ENCODE measurements around the gene UBXN6. TPM values are rescaled to one million over a fixed set of nuclear protein-coding genes. Genes with fewer than 3 reads are reported as not detected.

UBXN6 gene
- total RNA-seq, 1 donor from 2014 or later: 127 TPM

DNA sequence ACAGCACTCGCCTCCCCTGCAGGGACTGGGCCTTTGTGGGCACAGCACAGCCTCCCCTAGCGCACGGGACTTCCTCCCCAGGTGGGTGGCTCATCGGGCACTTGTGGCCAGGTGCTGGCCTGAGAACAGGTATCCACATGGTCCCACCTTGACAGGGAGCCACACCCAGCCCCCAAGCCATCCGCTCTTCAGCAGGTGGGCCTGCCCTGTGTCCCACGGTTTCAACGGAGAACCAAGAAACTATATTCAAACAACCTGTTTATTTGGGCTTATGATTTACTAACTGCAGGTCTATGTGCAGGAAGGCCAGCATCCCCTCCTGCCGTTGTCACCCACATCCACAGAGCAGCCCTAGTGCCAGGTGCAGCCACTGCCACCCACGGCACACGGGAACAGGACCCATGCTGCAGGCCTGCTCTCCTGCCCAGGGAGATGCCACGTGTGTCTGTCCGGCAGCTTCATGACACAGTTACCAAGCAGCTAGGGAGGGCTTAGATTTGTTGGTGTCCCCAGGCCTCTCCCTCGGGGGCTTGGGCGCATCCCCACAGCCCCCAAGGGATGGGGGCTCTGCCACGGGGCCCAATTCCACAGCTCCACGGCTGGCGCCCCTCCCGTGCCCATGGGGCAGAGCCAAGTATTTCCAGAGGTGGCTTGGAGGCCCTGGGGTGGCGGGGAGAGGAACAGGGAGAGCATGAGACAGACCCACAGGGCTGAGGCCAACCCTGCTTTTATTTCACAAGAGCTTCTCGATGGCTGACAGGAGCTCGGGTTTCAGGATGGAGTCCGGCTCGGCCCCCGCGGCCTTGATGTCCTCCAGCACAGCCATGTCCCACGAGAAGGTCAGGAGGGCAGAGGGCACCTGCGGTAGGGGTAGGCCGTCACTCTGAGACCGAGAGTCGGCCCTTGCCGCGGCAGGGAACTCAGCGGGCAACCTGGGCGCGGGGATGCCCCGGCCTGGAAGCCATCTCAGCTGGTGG is 12.5 kb downstream of the UBXN6 start:
- DNase-seq (no peak), ATAC-seq (no peak)
- intact Hi-C loops (cut with micrococcal nuclease): no loop called here

DNA sequence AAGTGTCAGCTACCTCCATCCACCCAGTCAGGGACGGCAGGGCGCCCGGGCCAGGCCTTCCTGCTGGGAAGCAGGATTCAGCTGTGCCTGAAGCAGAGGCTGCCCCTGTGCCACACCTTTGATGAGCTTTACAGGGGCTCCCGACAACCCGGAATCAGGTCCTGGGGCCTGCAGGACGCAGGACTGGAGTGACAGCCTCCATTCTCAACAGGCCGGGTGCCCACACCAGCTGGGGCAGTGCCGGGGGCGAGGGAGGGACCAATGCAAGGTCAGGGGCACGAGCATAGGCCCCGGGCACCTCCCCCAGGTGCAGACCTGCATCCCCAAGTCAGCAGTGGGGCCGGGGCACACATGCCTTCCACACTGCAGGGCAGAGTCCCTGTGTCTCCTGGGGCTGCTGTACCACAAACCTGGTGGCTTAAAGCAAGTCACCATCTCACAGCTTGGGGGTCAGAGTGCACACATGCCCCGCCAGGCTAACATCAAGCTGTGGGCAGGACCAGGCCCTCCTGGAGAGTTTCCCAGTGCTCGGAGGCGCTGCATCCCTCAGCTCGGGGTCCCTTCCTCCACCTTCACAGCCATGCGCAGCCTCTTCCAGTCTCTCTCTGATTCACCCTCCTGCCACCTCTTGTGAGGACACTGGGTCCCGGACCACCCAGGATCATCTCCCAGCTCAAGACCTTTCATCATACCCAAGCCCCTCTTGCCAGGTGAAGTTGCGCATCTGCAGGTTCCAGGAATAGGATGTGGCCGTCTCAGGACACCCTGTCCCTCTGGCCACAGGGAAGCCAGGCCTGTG is 13.4 kb downstream of the UBXN6 start:
- DNase-seq: no peak
- intact Hi-C loops (cut with micrococcal nuclease): no loop called here

GRCh38 chr19:4443188-4443587 is 14.4 kb downstream of the UBXN6 start:
- intact Hi-C loops (cut with micrococcal nuclease): no loop called here
- DNase-seq: no peak
- no peak for ATAC-seq

More for the DNA sequence above, 13.4 kb downstream of the UBXN6 start:
- no peak for ATAC-seq

GRCh38 chr19:4442819-4443146 is 14.8 kb downstream of the UBXN6 start:
- ATAC-seq: no peak
- intact Hi-C loops (cut with micrococcal nuclease): no loop called here
- no peak for DNase-seq

DNA sequence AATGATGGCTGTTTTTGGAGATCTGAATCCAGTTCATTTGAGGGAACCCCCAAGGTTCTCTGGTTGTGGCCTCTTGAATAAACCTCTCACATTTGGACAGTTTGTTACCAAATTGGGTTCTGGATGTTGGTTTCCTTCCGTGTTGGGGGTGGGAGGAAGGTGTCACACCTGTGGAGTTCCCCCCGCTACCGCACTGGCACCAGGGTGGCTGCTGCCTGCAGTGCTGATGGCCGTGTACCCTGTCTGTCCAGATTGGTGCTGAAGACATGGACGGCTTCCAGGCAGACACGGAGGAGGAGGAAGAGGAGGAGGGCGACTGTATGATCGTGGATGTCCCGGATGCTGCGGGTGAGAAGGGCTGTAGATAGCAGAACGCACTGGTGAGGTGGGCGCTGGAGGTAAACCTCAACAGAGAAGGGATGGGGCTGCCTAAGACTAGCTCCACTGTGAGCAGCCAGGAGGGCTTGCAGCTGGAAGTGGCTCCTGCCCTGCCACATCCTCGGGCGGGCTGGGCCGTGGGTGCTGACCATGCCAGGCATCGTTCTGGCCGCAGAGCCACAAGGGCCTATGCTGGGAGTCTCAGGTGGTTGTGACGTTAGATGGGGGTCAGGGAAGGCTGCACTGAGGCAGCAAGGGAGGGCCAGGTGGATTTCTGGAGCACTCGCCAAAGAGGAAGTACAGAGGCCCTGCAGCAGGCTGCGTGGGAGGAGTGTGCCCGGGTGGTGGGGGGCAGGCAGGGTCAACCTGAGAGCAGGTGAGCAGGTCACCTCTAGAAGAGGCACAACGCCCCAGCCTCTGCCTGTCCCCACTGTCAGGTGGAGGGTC is 15.4 kb downstream of the UBXN6 start:
- ATAC-seq: no peak
- no peak for DNase-seq
- intact Hi-C loops (cut with micrococcal nuclease): no loop called here

DNA sequence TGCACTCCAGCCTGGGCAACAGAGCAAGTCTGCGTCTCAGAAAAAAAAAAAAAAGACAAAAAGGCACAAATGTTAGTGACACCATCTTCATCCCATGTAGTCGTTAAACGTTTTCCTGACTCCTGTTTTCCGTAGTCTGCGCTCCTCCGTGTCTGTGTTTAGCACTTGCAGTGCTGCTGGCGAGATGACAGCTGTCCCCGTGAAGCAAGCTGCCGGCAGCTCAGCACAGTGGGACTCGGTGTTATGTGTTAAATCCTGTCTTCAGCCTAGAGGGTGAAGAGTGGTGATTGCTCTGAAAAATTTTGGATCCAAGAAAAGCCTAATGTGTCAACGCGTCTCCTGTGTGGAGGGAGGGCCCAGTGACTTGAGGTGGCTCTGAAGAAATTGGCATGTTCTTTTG is 18.4 kb downstream of the UBXN6 start:
- DNase-seq (no peak), ATAC-seq (no peak)
- intact Hi-C loops (cut with micrococcal nuclease): no loop called here

GRCh38 chr19:4437103-4437502 is 20.5 kb downstream of the UBXN6 start:
- ATAC-seq (no peak), DNase-seq (no peak)
- intact Hi-C loops (cut with micrococcal nuclease): no loop called here

GRCh38 chr19:4436231-4436630 is 21.4 kb downstream of the UBXN6 start:
- intact Hi-C loops (cut with micrococcal nuclease): no loop called here
- DNase-seq (no peak), ATAC-seq (no peak)

GRCh38 chr19:4434391-4434790 is 23.2 kb downstream of the UBXN6 start:
- intact Hi-C loops (cut with micrococcal nuclease): no loop called here
- DNase-seq (no peak), ATAC-seq (no peak)

GRCh38 chr19:4432918-4433506 is 24.6 kb downstream of the UBXN6 start:
- ATAC-seq (no peak), DNase-seq (no peak)
- intact Hi-C loops (cut with micrococcal nuclease): no loop called here

GRCh38 chr19:4431808-4432674 is 25.6 kb downstream of the UBXN6 start:
- ATAC-seq (peak; percentile 71), DNase-seq (peak; percentile 30)
- intact Hi-C loops (cut with micrococcal nuclease): no loop called here

DNA sequence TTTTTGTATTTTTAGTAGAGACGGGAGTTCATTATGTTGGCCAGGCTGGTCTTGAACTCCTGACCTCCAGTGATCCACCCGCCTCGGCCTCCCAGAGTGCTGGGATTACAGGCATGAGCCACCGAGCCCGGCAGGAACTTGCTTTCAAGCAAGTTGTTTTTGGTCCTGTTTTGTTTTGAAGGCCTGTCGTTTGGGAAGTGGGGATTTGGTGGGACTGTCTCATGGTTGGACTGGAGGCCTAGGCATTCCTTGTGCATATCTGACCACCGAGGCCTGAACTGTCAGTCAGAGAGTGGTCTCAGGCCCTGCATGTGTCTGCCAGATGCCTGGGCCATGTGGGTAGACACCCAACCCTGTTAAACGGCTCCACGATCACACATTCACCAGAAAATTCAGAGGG is 26.3 kb downstream of the UBXN6 start:
- intact Hi-C loops (cut with micrococcal nuclease): no loop called here
- no peak for DNase-seq
- no peak for ATAC-seq

- no peak for ATAC-seq
- intact Hi-C loops (cut with micrococcal nuclease): no loop called here
- no peak for DNase-seq
Measured at GRCh38 chr19:4430760-4431159, 26.8 kb downstream of the UBXN6 start.

- intact Hi-C loops (cut with micrococcal nuclease): no loop called here
- DNase-seq (no peak), ATAC-seq (no peak)
Measured at GRCh38 chr19:4429771-4430171, 27.8 kb downstream of the UBXN6 start.

DNA sequence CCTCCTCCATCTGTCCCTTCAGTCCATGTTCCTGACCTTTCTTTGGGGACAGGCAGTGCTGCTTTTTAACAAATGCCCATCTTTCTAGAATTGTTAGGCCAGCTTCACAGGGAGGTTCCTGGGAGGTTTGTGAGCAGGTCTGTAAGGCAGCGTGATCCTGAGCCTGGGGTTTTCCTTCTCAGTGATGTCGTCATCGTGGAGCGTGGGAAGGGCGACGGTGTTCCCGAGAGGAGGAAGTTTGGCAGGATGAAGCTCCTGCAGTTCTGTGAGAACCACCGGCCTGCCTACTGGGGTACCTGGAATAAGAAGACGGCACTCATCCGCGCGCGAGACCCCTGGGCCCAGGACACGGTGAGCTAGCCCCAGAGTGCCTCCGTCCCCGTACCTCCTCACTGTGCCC is 28.3 kb downstream of the UBXN6 start:
- intact Hi-C loops (cut with micrococcal nuclease): no loop called here
- DNase-seq: no peak
- ATAC-seq: no peak

DNA sequence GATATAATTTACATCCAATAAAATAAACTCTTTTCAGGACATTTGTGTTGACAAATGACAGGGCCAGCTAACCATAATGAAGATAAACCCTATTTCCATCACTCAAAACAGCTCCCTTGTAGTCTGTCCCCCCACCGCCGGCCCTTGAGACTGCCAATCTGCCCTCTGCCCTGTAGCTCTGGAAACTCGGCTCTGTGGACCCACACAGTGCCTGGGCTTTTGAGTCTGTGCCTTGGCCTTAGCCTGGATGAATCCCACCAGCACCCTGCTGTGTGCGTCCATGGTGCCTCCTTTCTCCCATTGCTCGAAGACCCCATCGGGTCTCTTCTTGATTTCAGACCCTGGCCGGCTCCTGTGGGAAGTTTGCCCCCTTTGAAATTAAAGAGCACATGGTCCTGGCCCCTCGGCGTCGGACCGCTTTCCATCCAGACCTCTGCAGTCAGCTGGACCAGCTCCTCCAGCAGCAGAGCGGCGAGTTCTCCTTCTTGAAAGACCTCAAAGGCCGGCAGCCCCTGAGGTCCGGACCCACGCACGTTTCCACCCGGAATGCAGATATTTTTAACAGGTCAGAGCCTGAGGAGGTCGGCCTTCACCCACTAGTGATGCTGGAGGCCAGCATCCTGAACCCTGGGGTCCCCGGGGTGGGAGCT is 29.1 kb downstream of the UBXN6 start:
- intact Hi-C loops (cut with micrococcal nuclease): no loop called here
- DNase-seq (no peak), ATAC-seq (no peak)

DNA sequence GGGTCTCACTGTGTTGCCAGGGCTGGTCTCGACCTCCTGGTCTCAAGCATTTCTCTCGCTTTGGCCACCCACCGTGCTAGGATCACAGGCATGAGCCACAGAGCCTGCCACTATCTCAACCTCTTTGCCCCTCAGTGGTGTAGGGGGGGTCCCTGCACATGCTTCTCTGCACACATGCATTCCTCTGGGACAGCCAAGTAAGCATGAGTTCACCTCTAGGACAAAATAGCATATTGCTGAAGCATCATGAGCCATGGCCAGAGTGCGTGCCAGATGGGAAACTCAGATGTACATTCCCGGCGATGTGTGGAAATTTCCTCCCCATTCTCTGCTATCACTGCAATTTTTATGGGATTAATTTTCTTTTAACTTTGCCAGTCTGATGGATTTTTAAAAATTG is 32.1 kb downstream of the UBXN6 start:
- ATAC-seq (no peak), DNase-seq (no peak)
- intact Hi-C loops (cut with micrococcal nuclease): no loop called here

All from left ventricle myocardium superior (tissue), 1 donor.